Neural cell (in vitro differentiated cells): ENCODE data around the gene PSMG4.

Source experiments
- EP300 ChIP-seq: fragments of 450-650 bp; conservative IDR thresholded peaks from 2 replicates; pipeline ENCODE4 v1.6.1; 2014; ENCODE audit warnings: antibody characterized with exemption, mild to moderate bottlenecking, moderate library complexity; ENCODE audit not compliant: poor library complexity, severe bottlenecking
- EZH2 ChIP-seq: fragments of 200-600, 300-800 bp; shearing (Covaris generic), sonication (generic); IDR thresholded peaks from 2 replicates; pipeline ENCODE4 v1.6.1; 2014; ENCODE audit warnings: antibody characterized with exemption, low read length, borderline replicate concordance, mild to moderate bottlenecking; ENCODE audit not compliant: insufficient read depth, poor library complexity, severe bottlenecking
- MXI1 ChIP-seq: fragments of 450-650 bp; conservative IDR thresholded peaks from 2 replicates; pipeline ENCODE4 v1.6.1; 2014; ENCODE audit warnings: antibody characterized with exemption, mild to moderate bottlenecking; ENCODE audit not compliant: poor library complexity, severe bottlenecking
- POLR2AphosphoS5 ChIP-seq: IDR thresholded peaks from 2 replicates; pipeline ENCODE4 v1.6.1; 2012
- RAD21 ChIP-seq: fragments of 450-650 bp; conservative IDR thresholded peaks from 2 replicates; pipeline ENCODE4 v1.6.1; 2014; ENCODE audit warnings: antibody characterized with exemption, mild to moderate bottlenecking, moderate library complexity
- REST ChIP-seq: IDR thresholded peaks from 2 replicates; pipeline ENCODE4 v1.6.1; 2012; ENCODE audit warnings: borderline replicate concordance
- SMC3 ChIP-seq: fragments of 450-650 bp; conservative IDR thresholded peaks from 2 replicates; pipeline ENCODE4 v1.6.1; 2014; ENCODE audit warnings: antibody characterized with exemption, mild to moderate bottlenecking, moderate library complexity; ENCODE audit not compliant: poor library complexity
- TAF1 ChIP-seq: IDR thresholded peaks from 2 replicates; pipeline ENCODE4 v1.6.1; 2012; ENCODE audit warnings: low read depth
- TF ChIP-seq, protein P1 (sequence below): fragments of 450-650 bp; IDR thresholded peaks from 2 replicates; pipeline ENCODE4 v1.5.1; 2014; ENCODE audit warnings: antibody characterized with exemption, mild to moderate bottlenecking, moderate library complexity; ENCODE audit not compliant: poor library complexity, severe bottlenecking

DNA sequence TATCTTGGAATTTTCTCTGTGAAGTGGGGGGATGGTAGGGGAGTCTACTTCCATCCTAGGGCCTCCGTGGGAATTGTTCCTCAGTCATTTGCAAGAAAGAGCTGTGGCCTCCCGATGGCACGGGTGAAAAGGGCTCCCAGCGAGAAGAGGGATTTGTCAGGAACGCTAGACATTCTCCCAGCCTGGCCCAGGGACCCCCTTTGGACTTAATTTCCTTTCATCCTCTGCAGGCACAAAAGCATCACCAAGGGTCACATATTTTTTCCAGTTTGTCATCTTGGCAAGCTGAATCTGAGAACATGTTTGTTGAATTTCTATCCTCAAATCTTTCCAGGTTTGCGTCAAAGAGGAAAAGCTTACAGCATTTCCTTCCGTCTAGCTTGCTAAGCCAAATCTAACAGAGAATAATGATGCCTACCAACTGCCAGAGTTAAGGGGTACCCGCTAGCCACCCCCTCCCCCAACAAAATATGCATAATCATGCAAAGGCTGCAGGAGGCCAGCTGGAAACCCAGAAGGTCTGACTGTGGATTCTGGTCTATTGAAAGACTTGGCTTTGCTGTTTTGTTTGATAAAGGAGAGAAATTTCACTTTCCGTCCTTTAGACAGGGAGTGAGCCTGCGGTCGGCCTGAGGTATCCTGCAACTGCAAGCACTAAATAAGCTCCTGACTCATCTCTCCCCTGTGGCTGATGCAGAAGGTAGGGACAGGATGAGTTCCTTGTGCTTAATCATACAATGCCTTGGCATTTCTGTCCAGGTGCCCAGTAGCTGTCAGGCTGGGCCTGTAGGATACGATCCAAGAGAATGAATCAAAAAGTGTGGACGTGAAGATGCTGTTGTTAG is 23.1 kb downstream of the PSMG4 start:
- no peak for TF ChIP-seq REST
- TF ChIP-seq, protein P1, sequence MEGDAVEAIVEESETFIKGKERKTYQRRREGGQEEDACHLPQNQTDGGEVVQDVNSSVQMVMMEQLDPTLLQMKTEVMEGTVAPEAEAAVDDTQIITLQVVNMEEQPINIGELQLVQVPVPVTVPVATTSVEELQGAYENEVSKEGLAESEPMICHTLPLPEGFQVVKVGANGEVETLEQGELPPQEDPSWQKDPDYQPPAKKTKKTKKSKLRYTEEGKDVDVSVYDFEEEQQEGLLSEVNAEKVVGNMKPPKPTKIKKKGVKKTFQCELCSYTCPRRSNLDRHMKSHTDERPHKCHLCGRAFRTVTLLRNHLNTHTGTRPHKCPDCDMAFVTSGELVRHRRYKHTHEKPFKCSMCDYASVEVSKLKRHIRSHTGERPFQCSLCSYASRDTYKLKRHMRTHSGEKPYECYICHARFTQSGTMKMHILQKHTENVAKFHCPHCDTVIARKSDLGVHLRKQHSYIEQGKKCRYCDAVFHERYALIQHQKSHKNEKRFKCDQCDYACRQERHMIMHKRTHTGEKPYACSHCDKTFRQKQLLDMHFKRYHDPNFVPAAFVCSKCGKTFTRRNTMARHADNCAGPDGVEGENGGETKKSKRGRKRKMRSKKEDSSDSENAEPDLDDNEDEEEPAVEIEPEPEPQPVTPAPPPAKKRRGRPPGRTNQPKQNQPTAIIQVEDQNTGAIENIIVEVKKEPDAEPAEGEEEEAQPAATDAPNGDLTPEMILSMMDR = no peak
- TF ChIP-seq EP300 = no peak
- no peak for TF ChIP-seq POLR2AphosphoS5
- no peak for TF ChIP-seq EZH2
- TF ChIP-seq TAF1 = no peak
- no peak for TF ChIP-seq SMC3
- no peak for TF ChIP-seq MXI1
- no peak for TF ChIP-seq RAD21
